Mesendoderm (in vitro differentiated cells): ENCODE measurements around the gene IL17REL.

Source experiments
- DNase-seq: peaks from one replicate; pipeline ENCODE4 v3.0.0; 2013
- H2AK5ac ChIP-seq: 2 replicates; pipeline ENCODE4 v1.6.1; 2013; ENCODE audit warnings: low read length, inconsistent platforms
- H2BK120ac ChIP-seq: 2 replicates; pipeline ENCODE4 v1.6.1; 2013; ENCODE audit warnings: low read depth, mild to moderate bottlenecking, low read length, moderate library complexity, mixed read lengths
- H2BK15ac ChIP-seq: replicated peaks from 2 replicates; pipeline ENCODE4 v1.6.1; 2013; ENCODE audit warnings: low read depth, mild to moderate bottlenecking, moderate library complexity
- H2BK5ac ChIP-seq: 2 replicates; pipeline ENCODE4 v1.6.1; 2013; ENCODE audit warnings: low read length, inconsistent platforms
- H3K18ac ChIP-seq: 2 replicates; pipeline ENCODE4 v1.6.1; 2013; ENCODE audit warnings: mild to moderate bottlenecking, low read length, mixed read lengths
- H3K23ac ChIP-seq: one replicate; pipeline ENCODE4 v1.6.1; 2013; ENCODE audit warnings: low read length
- H3K27ac ChIP-seq: 2 replicates; pipeline ENCODE4 v1.5.1; 2013; ENCODE audit warnings: low read depth, mild to moderate bottlenecking, inconsistent platforms, low read length, moderate library complexity
- H3K27me3 ChIP-seq: 2 replicates; pipeline ENCODE4 v1.6.1; 2013; ENCODE audit warnings: low read length, control low read depth, mild to moderate bottlenecking, inconsistent platforms; ENCODE audit not compliant: insufficient read depth, poor library complexity
- H3K36me3 ChIP-seq: 2 replicates; pipeline ENCODE4 v1.6.1; 2013; ENCODE audit warnings: low read length, inconsistent platforms; ENCODE audit not compliant: control insufficient read depth, insufficient read depth
- H3K4ac ChIP-seq: one replicate; pipeline ENCODE4 v1.6.1; 2013; ENCODE audit warnings: low read depth, mild to moderate bottlenecking, low read length, moderate library complexity
- H3K4me1 ChIP-seq: 2 replicates; pipeline ENCODE4 v1.6.1; 2013; ENCODE audit warnings: low read depth, low read length, inconsistent platforms; ENCODE audit not compliant: control insufficient read depth
- H3K4me2 ChIP-seq: 2 replicates; pipeline ENCODE4 v1.6.1; 2013; ENCODE audit warnings: low read length
- H3K4me3 ChIP-seq: 2 replicates; pipeline ENCODE4 v1.5.1; 2013; ENCODE audit warnings: mild to moderate bottlenecking, low read length
- H3K56ac ChIP-seq: one replicate; pipeline ENCODE4 v1.6.1; 2013; ENCODE audit warnings: low read length
- H3K79me1 ChIP-seq: 2 replicates; pipeline ENCODE4 v1.6.1; 2013; ENCODE audit warnings: low read length, inconsistent platforms
- H3K79me2 ChIP-seq: 2 replicates; pipeline ENCODE4 v1.6.1; 2013; ENCODE audit warnings: mild to moderate bottlenecking, low read length; ENCODE audit not compliant: control insufficient read depth, insufficient read depth
- H3K9ac ChIP-seq: 2 replicates; pipeline ENCODE4 v1.6.1; 2013; ENCODE audit warnings: low read length, inconsistent platforms
- H4K5ac ChIP-seq: one replicate; pipeline ENCODE4 v1.6.1; 2013; ENCODE audit warnings: low read length
- H4K8ac ChIP-seq: one replicate; pipeline ENCODE4 v1.6.1; 2013; ENCODE audit warnings: low read depth, mild to moderate bottlenecking, control low read depth, low read length, moderate library complexity
- WGBS: extraction: QIAGEN DNeasy Blood & Tissue Kit; methylation state at CpG from one replicate; pipeline ENCODE4 v1.1.7; 2013; ENCODE audit warnings: low lambda C conversion rate, missing lambda C conversion rate; ENCODE audit not compliant: insufficient coverage; ENCODE audit errors: extremely low coverage; 5-methylcytosine and 5-hydroxymethylcytosine counted together

Gene IL17REL

GRCh38 chr22:49979587-49980264 lies 32.8 kb downstream of the IL17REL start:
- peak; percentile 73 for DNase-seq
- Histone ChIP-seq H3K18ac (no peak overlapping the region), H3K79me1 (no peaks in the 10 kb centered on the region), H4K8ac (no peak overlapping the region), H2BK5ac (no peak overlapping the region), H4K5ac (no peak overlapping the region), H2BK120ac (no peak overlapping the region), H3K23ac (no peak overlapping the region), H3K27me3 (peaks cover 7% of the 10 kb centered on the region), H3K36me3 (no peaks in the 10 kb centered on the region), H3K4me2 (no peak overlapping the region), H3K4me1 (no peaks in the 10 kb centered on the region), H2BK15ac (no peak overlapping the region), H3K79me2 (no peaks in the 10 kb centered on the region), H2AK5ac (no peak overlapping the region), H3K56ac (no peak overlapping the region), H3K4ac (no peak overlapping the region), H3K4me3 (no peak overlapping the region), H3K27ac (no peak overlapping the region), H3K9ac (no peak overlapping the region)
- no CpG with 5 or more reads among the region's 7 CpGs for WGBS

GRCh38 chr22:49977578-49977977 lies 35.0 kb downstream of the IL17REL start:
- H3K4me3 ChIP-seq, result no peak overlapping the region
- H3K4me2 ChIP-seq, result no peak overlapping the region
- no peaks in the 10 kb centered on the region for H3K27me3 ChIP-seq
- H2BK120ac ChIP-seq, result no peak overlapping the region
- no peak overlapping the region for H3K9ac ChIP-seq
- no peak overlapping the region for H2AK5ac ChIP-seq
- no peak overlapping the region for H4K8ac ChIP-seq
- H2BK5ac ChIP-seq, result no peak overlapping the region
- no peak overlapping the region for H2BK15ac ChIP-seq
- no peak overlapping the region for H3K27ac ChIP-seq
- H3K79me2 ChIP-seq, result no peaks in the 10 kb centered on the region
- H3K4me1 ChIP-seq, result no peaks in the 10 kb centered on the region
- H3K4ac ChIP-seq, result no peak overlapping the region
- no peak overlapping the region for H3K23ac ChIP-seq
- no peak overlapping the region for H3K56ac ChIP-seq
- DNase-seq, result no peak
- no peaks in the 10 kb centered on the region for H3K36me3 ChIP-seq
- WGBS, result no CpG with 5 or more reads among the region's 14 CpGs
- no peaks in the 10 kb centered on the region for H3K79me1 ChIP-seq
- no peak overlapping the region for H4K5ac ChIP-seq
- no peak overlapping the region for H3K18ac ChIP-seq

GRCh38 chr22:49976439-49977175 lies 36.0 kb downstream of the IL17REL start:
- no peak overlapping the region for H3K4me2 ChIP-seq
- H3K56ac ChIP-seq, result no peak overlapping the region
- DNase-seq, result no peak
- no peak overlapping the region for H2AK5ac ChIP-seq
- H3K27me3 ChIP-seq, result peaks cover 5% of the 10 kb centered on the region
- WGBS, result no CpG with 5 or more reads among the region's 15 CpGs
- H3K23ac ChIP-seq, result no peak overlapping the region
- no peak overlapping the region for H2BK5ac ChIP-seq
- no peaks in the 10 kb centered on the region for H3K79me1 ChIP-seq
- H3K4me1 ChIP-seq, result no peaks in the 10 kb centered on the region
- H2BK120ac ChIP-seq, result no peak overlapping the region
- no peak overlapping the region for H3K4me3 ChIP-seq
- no peak overlapping the region for H4K8ac ChIP-seq
- H3K27ac ChIP-seq, result no peak overlapping the region
- no peak overlapping the region for H3K18ac ChIP-seq
- no peaks in the 10 kb centered on the region for H3K79me2 ChIP-seq
- no peak overlapping the region for H4K5ac ChIP-seq
- no peaks in the 10 kb centered on the region for H3K36me3 ChIP-seq
- H2BK15ac ChIP-seq, result no peak overlapping the region
- no peak overlapping the region for H3K9ac ChIP-seq
- H3K4ac ChIP-seq, result no peak overlapping the region

GRCh38 chr22:49975543-49976389 lies 36.8 kb downstream of the IL17REL start:
- Histone ChIP-seq H3K4me3 (no peak overlapping the region), H3K27me3 (peaks cover 6% of the 10 kb centered on the region), H3K4ac (no peak overlapping the region), H2BK5ac (no peak overlapping the region), H4K8ac (no peak overlapping the region), H3K18ac (no peak overlapping the region), H3K23ac (no peak overlapping the region), H3K9ac (no peak overlapping the region), H2AK5ac (no peak overlapping the region), H3K27ac (no peak overlapping the region), H3K36me3 (no peaks in the 10 kb centered on the region), H3K79me2 (no peaks in the 10 kb centered on the region), H4K5ac (no peak overlapping the region), H2BK120ac (no peak overlapping the region), H3K4me2 (no peak overlapping the region), H3K4me1 (no peaks in the 10 kb centered on the region), H3K56ac (no peak overlapping the region), H3K79me1 (no peaks in the 10 kb centered on the region), H2BK15ac (no peak overlapping the region)
- DNase-seq, result peak; percentile 54
- WGBS, result no CpG with 5 or more reads among the region's 17 CpGs

- H3K23ac ChIP-seq, result no peak overlapping the region
- H3K4ac ChIP-seq, result no peak overlapping the region
- WGBS, result 100% methylated on average over 5 of the region's 5 CpGs
Measured at GRCh38 chr22:49973018-49973961, 39.3 kb downstream of the IL17REL start.

More at GRCh38 chr22:49973018-49973961, 39.3 kb downstream of the IL17REL start:
- H2BK15ac ChIP-seq, result no peak overlapping the region
- H3K18ac ChIP-seq, result no peak overlapping the region
- peaks cover 6% of the 10 kb centered on the region for H3K27me3 ChIP-seq
- no peak overlapping the region for H3K4me3 ChIP-seq
- H2BK120ac ChIP-seq, result no peak overlapping the region
- no peaks in the 10 kb centered on the region for H3K4me1 ChIP-seq
- H3K9ac ChIP-seq, result no peak overlapping the region
- no peak overlapping the region for H3K27ac ChIP-seq
- no peak overlapping the region for H3K4me2 ChIP-seq
- no peak overlapping the region for H3K56ac ChIP-seq
- no peaks in the 10 kb centered on the region for H3K79me2 ChIP-seq
- H3K36me3 ChIP-seq, result no peaks in the 10 kb centered on the region
- H4K5ac ChIP-seq, result no peak overlapping the region
- peak; percentile 56 for DNase-seq
- H3K79me1 ChIP-seq, result no peaks in the 10 kb centered on the region
- H2AK5ac ChIP-seq, result no peak overlapping the region
- no peak overlapping the region for H2BK5ac ChIP-seq
- no peak overlapping the region for H4K8ac ChIP-seq
